Panc1 (cell line): ENCODE measurements around the gene PLK1.

Experiments
- CTCF ChIP-seq: fragments of 450-650 bp; IDR thresholded peaks from 2 replicates; pipeline ENCODE4 v1.5.1; 2017; ENCODE audit warnings: mild to moderate bottlenecking
- TCF7L2 ChIP-seq: IDR thresholded peaks from 2 replicates; pipeline ENCODE4 v1.6.1; 2011; ENCODE audit warnings: mild to moderate bottlenecking, low read depth, low read length, inconsistent platforms

DNA sequence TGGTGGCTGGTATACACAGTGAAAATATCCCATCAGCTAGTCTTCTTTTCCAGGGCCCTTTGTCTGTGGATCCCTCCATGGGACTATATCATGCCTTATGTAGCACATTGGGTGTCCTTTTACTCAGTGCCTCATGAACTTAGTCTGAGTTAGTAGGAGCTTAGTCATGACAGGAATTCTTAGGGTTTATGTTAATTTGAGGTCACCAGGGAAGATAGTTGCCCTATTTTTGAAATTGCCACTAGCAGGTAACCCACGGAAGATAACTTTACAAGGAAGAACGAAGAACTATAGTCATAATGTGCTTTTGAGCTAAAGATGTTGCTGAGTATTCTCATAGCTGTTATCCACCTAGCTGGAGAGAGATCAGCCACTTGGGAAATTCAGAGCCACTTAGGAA is 14.8 kb upstream of the PLK1 start:
- TF ChIP-seq TCF7L2: no peak
- no peak for TF ChIP-seq CTCF
